ENCODE measurements around the gene PFKFB2. TPM values are rescaled to one million over a fixed set of nuclear protein-coding genes. Genes with fewer than 3 reads are reported as not detected.

Gene PFKFB2
- total RNA-seq, 1 experiment from 2014 or later: 35.6 TPM

DNA sequence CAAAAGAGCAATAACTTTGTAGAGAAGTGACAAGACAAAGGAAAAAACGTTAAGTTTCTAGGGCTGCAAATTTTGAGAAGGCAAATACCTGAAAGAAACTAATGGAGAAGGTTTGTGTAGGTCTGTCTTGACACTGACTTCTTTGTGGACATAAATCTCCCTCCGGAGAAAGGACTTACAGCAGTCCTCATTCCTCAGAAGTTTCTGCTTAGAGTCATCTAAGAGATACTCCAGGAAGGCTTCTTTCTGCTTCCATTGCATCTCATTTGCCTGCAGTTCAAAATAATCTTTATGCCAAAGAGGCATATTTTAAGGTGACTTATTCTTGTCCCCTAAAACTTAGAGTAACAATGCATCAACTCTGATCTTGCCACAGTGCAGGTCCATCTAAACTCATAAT lies 31.2 kb downstream of the PFKFB2 start:
- H3K4me1 ChIP-seq (ENCODE audit: control insufficient read depth, insufficient read depth, low read length): 0 out of 2 replicates have a peak, but pooled peaks cover 2% of the 10 kb centered on the region
- in situ Hi-C loops (cut with HindIII; ENCODE audit: low pct_unique_long_range_greater_than_20kb, low sequenced_read_pairs) (no loop called here), intact Hi-C loops (cut with micrococcal nuclease; ENCODE audit: unreplicated experiment) (loop anchor here (1.0 kb wide), 2 partner anchors 321 to 415 kb away; no protein-coding TSS in a partner anchor)
- POLR2A ChIA-PET: no interaction called here
- CTCF ChIA-PET: interaction anchor here (0.7 to 2.8 kb wide), 3 partner anchors 44 to 415 kb away, joined by 4 to 15 read pairs (median 5); no protein-coding TSS in a partner anchor
- ATAC-seq (peak; percentile 27; the same call in 1 of the 2 replicates), DNase-seq (ENCODE audit: low read depth, low spot score) (no peak)
- no peak overlapping the region for H3K4me3 ChIP-seq (ENCODE audit: low read depth in 2 of 2, low read length in 2 of 2)
- no TSS peak for BruUV-seq (replicated peaks)
- H3K27me3 ChIP-seq (ENCODE audit: control insufficient read depth, insufficient read depth, low read length): no peaks in the 10 kb centered on the region
- no peak overlapping the region for H3K27ac ChIP-seq (ENCODE audit: low read length)
- no peaks in the 10 kb centered on the region for H3K9me3 ChIP-seq (ENCODE audit: control insufficient read depth, insufficient read depth, low read depth, low read length)
- H3K36me3 ChIP-seq (ENCODE audit: control insufficient read depth, insufficient read depth, low read length): 0 out of 2 replicates have a peak, but pooled peaks cover 2% of the 10 kb centered on the region
- TF ChIP-seq POLR2AphosphoS5 (IDR thresholded peaks at IDR 0.05; ENCODE audit: low read depth, low read length): no peak
- no peak for TF ChIP-seq REST (IDR thresholded peaks at IDR 0.05; ENCODE audit: insufficient read depth in 1 of 2, low read depth in 2 of 2, low read length in 1 of 2)
- no peak for TF ChIP-seq TCF7L2 (IDR thresholded peaks at IDR 0.05; ENCODE audit: low read depth, low read length)
- no peak for TF ChIP-seq CTCF (IDR thresholded peaks at IDR 0.05)
- TF ChIP-seq SIN3A (IDR thresholded peaks at IDR 0.05; ENCODE audit: borderline replicate concordance, insufficient read depth, low read depth, low read length): no peak

GRCh38 chr1:207084701-207085180 lies 31.7 kb downstream of the PFKFB2 start:
- in situ Hi-C loops (cut with HindIII; ENCODE audit: low pct_unique_long_range_greater_than_20kb, low sequenced_read_pairs) (no loop called here), intact Hi-C loops (cut with micrococcal nuclease; ENCODE audit: unreplicated experiment) (loop anchor here (1.0 kb wide), 2 partner anchors 321 to 415 kb away; no protein-coding TSS in a partner anchor)
- DNase-seq (ENCODE audit: low read depth, low spot score) (peak; percentile 47), ATAC-seq (peak; percentile 91)
- no peaks in the 10 kb centered on the region for H3K27me3 ChIP-seq (ENCODE audit: control insufficient read depth, insufficient read depth, low read length)
- H3K36me3 ChIP-seq (ENCODE audit: control insufficient read depth, insufficient read depth, low read length): 0 out of 2 replicates have a peak, but pooled peaks cover 2% of the 10 kb centered on the region
- H3K4me1 ChIP-seq (ENCODE audit: control insufficient read depth, insufficient read depth, low read length): 0 out of 2 replicates have a peak, but pooled peaks cover 2% of the 10 kb centered on the region
- TF ChIP-seq CTCF (IDR thresholded peaks at IDR 0.05) (peak; percentile 76), REST (IDR thresholded peaks at IDR 0.05; ENCODE audit: insufficient read depth in 1 of 2, low read depth in 2 of 2, low read length in 1 of 2) (no peak), TCF7L2 (IDR thresholded peaks at IDR 0.05; ENCODE audit: low read depth, low read length) (no peak), POLR2AphosphoS5 (IDR thresholded peaks at IDR 0.05; ENCODE audit: low read depth, low read length) (no peak), SIN3A (IDR thresholded peaks at IDR 0.05; ENCODE audit: borderline replicate concordance, insufficient read depth, low read depth, low read length) (no peak)
- POLR2A ChIA-PET: no interaction called here
- H3K27ac ChIP-seq (ENCODE audit: low read length): no peak overlapping the region
- CTCF ChIA-PET: interaction anchor here (0.7 to 2.8 kb wide), 3 partner anchors 44 to 415 kb away, joined by 4 to 15 read pairs (median 5); no protein-coding TSS in a partner anchor
- no peaks in the 10 kb centered on the region for H3K9me3 ChIP-seq (ENCODE audit: control insufficient read depth, insufficient read depth, low read depth, low read length)
- no TSS peak for BruUV-seq (replicated peaks)
- H3K4me3 ChIP-seq (ENCODE audit: low read depth in 2 of 2, low read length in 2 of 2): no peak overlapping the region
